ENCODE measurements around the gene MEF2A.

Gene MEF2A

DNA sequence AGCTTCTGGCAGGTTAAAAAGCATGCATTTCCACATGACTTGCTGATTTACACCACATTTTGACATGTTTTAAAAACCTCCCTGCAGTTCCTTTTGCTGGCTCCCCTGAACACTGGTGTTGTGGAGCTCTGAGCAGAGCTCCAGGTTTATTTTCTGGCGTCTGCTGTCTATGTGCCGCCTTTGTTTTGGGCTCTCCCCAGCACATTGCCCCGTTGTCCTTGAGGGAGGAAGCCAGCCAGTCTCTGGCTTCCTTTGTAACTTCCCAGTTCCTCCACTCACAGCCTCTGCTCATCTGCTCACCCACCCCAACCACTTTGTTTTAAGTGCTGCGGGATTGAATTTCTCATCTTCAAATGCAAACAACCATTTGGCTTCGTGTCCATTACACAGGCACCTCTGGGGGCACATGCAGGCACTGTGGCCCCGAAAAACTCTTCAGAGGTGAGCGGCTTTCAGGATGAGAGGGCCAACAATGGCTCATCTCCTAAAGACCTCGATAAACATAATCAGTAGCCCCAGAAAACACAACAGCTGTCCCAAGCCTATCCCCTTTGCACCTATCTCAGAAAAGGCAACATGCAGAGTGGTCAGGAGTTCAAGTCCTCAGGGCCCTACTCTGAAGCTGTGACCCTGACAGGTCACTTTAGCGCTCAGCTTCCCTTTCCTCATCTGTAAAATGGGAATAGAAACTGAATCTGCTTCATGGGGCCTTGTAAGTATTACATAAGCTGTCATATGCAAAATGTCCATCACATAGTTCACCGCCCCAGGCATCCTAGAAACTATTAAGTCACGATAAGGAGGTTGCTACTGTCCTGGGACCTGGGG is 1.3 kb upstream of the MEF2A start:
- DNase-seq (ENCODE audit: low spot score): peak; percentile 75

DNA sequence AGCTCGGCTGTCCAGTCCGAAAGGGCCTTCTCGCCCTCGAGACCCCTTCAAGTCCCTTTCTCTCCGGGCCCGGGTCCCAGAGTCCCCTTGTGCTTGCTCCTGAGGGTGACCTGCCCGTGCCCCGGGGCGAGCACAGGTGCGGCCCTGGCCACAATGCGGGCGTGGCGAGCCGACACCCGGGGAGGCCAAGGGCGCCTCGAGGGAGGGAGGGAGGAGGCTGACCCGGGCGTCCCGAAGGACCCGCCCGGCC is 810 bp upstream of the MEF2A start:
- DNase-seq (ENCODE audit: low spot score): no peak

DNA sequence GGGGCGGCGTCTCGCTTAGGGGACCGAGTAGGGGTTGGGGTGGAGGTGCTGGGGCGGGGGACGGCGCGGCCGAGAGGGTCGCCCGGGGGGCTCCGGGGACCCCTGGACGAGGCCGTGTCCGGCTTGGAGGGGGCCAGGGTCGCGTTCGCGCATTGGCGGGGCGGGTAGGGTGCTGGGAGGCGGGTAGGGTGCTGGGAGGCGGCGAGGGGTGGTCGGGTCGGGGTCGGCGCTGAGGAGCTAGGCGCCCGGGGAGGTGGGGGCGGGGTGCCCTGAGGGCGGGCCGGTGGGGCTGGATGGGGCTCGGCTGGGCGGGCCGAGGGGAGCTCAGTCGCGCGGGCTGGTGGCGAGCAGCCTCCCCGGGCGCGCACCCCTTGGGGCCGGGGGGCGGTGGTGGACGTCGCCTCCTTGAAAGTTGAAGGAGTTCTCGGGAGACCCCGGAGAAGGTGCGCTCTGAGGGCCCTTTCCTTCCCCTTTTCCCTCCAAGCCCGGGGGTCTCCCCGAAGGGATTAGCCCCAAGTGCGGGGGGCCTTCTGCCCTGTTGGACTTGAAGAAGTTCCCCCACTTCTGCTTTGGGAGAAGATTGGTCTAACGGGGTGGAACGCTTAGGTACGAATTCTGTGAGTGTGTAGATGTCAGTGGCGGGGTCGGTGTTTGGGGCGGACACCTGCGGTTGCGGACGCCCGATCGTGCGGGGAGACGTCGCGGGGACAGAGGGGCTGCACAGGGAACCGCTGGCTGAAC is 543 bp downstream of the MEF2A start:
- DNase-seq (ENCODE audit: low spot score): no peak

DNA sequence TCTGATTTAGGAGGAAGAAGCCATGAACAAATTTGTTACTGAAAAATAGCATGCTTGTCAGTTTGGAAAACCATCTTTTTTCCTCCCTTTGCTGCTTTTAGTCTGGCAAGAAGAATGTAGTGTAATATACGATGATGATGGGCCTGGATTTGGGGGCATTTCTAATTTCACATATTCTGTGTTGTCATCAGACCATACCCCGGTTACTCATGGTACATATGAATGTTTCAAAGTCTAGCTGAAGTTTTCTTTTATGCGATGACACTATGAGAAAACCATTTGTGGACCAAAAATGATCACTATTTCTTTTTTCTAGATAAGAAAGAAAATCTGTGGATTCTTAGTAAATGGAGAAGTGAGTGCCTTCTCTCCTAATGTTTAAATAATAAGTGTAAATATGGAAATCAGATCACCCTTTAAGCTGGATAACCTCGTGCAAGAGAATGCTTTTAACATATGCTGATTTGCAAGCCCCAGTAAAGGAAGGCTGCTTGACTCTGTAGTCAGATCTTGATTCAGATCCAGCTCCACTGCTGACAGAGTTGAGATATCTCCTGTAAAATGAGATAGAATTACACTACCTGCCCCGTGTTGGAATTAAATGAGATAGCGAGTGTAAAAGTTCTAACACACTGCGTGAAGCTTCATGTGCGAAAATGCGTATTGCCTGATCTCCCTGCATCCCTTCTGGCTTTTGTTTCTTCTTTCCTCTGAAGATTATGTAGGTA is 3.0 kb downstream of the MEF2A start:
- DNase-seq (ENCODE audit: low spot score): peak; percentile 32

DNA sequence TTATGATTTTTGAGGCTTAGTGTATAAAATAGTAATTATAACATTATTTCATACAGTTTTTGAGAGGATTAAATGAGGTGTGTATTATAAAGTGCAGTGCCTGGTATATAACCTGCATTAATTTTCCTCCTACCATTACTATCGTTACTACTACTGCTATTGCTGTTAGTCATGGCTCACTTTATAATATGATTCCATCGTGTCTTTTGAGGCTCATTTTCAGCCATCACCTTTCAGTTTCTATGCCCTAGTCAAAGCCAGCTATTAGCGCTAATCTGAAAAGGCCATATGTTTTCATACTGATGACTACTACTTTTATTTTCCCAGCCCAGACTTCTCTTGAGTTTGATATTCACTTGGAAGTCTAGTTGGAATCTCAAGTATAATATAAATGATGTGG is 5.5 kb downstream of the MEF2A start:
- DNase-seq (ENCODE audit: low spot score): no peak

DNA sequence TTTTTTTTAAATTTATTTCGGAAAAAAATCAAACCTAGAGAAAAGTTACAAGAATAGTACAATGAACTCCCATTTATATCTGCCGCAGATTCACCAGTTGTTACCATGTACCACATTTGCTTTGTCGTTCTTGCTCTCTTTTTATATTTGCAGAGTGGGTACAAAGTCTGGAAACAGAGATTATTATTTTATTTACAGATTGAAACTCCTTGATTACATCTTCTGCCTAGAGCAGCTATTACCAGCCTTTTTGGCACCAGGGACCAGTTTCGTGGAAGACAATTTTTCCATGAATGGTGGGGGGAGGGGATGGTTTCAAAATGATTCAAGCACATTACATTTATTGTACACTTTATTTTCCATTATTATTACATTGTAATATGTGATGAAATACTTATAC is 8.3 kb downstream of the MEF2A start:
- no peak for DNase-seq (ENCODE audit: low spot score)

DNA sequence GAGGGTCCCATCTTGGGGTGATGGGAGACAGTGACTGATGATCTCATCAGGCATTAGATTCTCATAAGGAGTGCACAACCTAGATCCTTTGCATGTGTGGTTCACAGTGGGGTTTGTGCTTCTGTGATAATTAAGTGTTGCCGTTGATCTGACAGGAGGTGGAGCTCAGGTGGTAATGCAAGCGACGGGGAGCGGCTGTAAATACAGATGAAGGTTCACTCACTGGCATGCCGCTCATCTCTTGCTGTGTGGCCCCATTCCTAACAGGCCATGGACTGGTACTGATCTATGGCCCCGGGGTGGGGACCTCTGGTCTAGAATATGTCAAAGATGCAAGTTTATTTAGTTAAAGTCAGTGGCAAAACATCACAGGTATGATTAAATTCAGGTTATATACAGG is 8.7 kb downstream of the MEF2A start:
- DNase-seq (ENCODE audit: low spot score): no peak

DNA sequence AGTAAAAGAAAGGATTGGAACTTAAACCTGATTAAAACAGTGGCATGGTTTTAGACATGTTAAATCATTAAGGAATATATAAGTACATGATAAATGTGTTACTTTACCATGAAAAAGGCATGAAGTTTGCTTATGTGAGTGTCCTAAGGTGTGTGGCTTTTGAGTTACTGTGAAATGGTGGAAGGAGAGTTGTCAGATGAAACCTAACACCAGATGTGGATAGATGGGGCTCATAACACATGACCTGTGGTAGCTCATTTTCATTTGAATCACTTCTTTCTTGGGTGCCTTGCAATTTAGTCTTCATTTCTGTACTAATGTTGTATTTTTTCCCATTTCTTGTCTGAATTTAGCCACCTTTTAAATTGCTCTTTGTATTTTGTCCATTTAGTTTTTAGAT is 13.0 kb downstream of the MEF2A start:
- no peak for DNase-seq (ENCODE audit: low spot score)

DNA sequence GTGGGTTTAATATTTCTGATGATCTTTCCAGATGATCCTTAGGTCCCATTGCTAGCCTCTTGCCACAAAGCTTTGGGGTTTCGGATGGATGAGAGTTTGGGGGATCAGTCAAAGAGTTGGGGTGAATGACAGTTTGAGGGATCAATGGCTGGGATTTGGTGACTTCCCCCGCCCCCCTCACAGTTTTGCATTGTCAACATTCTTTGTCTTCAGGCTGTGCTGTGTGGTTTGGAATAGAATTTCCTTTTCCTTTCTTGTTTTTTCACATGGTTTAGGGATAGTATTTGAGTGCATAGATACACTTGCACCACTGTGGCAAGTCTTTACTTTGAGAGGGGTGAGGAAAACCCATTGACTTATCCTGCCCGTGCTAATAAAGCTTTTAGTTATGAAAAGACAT is 14.3 kb downstream of the MEF2A start:
- DNase-seq (ENCODE audit: low spot score): no peak

DNA sequence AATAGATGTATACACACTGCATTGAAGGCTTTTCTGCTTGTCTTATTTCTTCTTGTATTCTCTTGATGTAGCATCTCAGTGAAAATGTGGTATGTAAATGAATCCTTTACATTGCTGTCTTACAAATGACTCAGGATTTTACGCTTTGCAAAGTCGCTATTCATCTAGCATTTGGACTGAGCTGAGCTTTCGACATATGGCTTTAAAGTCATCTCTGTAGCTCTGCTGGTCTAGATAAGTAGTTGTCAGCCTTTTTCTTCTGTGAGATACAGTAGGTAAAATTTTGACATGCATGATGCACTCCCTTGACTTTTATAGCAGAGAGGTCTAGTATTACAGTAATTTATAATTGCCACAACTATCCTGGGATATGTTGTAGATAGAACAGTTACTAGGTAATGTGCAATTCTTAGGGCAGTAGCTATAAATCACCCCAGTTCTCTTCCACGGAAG is 16.8 kb downstream of the MEF2A start:
- DNase-seq (ENCODE audit: low spot score): no peak

DNA sequence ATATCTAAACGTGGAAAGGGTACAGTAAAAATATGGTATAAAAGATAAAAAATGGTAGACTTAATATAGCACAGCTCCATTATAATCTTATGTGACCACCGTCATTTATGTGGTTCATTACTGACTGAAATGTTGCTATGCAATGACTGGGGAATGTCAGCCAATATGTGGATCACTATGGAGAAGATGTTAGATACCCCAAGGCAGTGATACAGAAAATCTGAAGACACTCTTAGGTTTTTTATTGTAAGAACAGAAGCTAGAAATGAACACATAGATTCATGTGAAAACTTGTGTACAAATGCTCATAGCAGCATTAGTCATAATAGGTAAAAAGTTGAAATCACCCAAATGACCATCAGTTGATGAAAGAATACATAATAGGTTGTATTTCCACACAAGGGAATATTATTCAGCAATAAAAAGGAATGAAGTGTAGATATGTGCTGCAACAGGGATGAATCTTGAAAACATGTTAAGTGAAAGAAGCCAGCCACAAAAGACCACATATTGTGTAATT is 18.4 kb downstream of the MEF2A start:
- no peak for DNase-seq (ENCODE audit: low spot score)

DNA sequence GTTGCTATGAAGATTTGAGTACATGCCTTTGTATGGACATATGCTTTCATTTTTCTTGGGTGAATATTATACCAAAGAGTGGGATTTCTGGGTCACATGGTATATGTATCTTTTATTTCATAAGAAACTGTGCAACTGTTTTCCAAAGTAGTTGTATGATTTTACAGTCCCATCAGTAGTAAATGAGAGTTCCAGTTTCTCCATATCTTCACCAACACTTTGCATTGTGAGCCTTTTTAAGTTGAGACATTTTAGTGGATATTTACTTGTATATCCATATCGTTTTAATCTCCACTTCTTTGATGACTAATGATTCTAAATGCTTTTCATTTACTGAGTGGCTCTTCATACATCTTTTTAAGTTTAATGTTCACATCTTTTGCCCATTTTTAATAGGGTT is 20.3 kb downstream of the MEF2A start:
- DNase-seq (ENCODE audit: low spot score): no peak

DNA sequence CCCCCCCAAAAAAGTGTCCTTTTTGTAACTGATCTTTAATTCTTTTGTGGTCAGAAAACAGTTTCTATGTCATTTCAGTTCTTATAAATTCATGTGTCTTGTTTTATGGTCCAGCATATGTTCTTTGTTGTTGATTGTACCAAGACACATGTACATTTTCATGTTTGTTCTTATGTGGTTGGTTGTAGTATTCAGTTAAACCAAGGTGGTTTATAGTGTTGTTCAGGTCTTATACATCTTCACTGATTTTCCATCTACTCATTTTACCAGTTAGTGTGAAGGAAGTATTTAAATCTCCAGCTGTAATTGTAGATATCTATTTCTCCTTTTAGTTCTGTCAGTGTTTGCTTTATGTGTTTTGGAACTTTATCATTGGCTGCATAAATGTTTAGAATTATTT is 24.0 kb downstream of the MEF2A start:
- DNase-seq (ENCODE audit: low spot score): no peak

DNA sequence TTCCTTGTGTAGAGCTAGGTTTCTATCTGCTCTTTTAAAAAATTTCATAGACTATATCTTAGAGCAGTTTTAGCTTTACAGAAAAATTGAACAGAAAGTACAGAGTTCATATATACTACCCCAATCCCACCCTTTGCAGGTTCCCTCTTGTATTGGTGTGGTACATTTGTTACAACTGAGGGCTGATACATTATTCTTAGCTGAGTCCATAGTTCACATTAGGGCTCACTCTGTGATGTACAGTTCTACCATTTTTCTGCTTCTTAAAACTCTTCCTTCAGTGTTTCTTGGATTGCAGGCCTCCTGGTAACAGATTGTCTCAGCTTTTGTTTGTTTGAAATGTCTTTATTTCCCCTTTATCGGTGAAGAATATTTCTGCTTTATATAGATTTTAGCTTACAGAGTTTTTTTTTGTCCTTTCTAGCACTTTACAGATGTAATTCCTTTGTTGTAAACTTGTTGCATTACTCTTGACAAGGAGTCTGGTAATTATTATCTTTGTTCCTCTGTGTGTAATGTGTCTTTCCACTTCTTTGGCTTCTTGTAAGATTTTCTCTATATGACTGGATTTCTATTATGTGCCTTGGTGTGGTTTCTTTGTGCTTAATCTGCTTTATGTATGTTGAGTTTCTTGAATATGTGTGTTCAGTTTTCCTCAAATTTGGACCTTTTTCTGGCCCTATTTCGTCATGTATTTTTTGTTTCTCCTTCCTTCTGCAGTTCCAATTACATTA is 25.3 kb downstream of the MEF2A start:
- DNase-seq (ENCODE audit: low spot score): no peak

DNA sequence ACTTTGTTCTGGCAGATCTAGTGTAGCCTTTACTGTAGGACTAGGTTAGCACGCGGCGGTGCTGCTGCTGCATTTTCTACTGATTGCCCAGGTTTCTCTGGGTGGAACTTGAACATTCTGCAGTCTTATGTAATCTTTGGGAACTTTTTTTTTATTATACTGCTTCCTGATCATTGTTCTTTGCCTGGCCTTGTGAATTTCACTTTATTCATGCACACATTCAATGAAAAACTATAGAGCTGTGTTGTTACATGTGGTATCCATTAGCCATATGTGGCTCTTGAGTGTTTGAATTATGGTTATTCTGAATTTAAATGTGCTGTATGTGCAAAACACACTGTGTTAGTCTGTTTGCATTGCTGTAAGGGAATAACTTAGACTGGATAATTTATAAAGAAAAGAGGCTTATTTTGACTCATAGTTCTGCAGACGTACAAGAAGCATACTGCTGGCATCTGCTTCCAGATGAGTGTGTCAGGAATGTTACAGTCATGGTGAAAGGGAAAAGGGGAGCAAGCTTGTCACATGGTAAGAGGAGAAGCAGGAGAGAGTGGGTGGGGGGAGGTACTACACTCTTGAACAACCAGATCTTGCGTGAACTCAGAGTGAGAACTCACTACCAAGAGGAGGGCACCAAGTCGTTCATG is 26.5 kb downstream of the MEF2A start:
- no peak for DNase-seq (ENCODE audit: low spot score)

DNA sequence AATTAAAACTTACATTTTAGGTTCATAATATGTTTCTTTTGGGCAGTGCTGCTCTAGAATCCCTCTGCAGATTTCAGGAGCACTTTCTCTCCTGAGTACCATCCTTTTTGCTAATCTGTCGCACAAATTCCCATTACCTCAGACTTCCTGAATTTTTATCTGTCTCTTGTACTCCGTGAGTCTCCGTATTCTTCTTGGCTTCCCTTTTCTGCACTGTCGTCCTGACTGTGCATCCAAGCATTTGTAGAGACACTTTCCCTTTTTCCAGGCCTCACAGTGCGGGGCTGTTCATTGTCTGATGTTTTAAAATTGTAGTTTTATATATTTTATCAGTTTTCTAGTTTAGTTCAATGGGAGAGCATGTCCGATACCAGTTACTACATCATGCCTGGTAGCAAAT is 27.3 kb downstream of the MEF2A start:
- DNase-seq (ENCODE audit: low spot score): no peak

DNA sequence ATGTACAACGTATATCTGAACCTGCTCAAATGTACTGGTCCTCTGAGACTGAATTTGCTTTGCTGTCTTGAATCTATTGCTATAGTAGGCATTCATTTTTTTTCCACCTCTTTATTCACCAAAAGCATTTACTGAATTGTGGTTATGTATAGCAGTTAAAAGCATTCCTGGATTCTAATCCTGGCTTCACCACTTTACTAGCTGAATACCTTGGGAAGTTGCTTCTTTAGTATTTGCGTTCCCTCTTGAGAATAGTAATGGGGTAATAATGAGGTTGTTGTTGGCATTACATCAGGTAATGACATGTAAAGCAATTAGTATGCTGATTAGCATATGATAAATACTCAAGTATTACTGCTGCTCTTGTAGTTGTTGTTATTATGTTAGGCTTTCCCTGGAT is 29.1 kb downstream of the MEF2A start:
- no peak for DNase-seq (ENCODE audit: low spot score)

DNA sequence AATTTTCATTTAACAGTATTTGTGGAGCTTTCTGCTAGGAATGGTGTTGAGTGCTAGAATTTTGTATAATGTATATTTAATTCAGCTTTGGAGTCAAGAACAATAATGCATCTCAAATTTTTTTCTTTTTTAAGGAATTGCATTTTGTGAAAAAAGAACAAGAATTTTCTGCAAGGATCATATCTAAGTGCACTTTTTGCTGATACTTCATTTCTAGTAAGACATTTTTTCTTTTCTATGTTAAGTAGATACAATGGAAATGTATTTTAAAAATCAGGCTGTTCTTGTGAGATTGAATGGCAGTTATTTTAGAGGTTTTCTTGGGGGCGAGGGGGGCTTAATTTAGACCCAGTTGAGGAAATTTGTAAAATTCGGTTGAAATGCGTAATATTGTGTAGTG is 32.5 kb downstream of the MEF2A start:
- DNase-seq (ENCODE audit: low spot score): no peak

DNA sequence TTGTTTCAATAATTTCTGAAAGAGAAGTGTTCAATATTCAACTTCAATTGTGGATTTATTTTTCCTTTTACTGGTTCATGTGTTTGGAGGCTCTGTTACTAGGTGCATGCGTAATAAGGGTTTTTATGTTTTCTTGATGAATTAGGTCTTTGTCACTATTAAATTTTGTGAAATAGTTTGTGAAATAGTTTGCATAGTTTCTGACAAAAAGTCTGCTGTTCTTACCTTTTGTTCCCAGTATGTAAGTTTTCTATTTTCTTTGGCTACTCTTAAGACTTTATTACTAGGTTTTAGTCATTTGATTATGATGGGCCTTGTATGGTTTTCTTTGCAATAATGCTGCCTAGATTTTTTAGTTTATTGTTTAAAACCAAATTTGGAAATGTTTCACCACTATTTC is 38.0 kb downstream of the MEF2A start:
- no peak for DNase-seq (ENCODE audit: low spot score)

DNA sequence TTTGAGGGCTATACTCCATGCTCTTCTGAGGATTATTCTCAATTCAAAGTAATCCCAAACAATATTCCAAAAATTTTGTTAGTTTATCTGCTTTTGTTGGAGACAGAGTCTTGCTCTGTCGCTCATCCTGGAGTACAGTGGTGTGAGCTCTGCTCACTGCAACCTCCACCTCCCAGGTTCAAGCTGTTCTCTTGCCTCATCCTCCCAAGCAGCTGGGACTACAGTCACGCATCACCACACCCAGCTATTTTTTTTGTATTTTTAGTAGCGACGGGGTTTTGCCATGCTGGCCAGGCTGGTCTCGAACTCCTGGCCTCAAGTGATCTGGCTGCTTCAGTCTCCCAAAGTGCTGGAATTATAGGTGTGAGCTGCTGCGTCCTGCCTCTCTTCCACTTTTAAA is 39.1 kb downstream of the MEF2A start:
- no peak for DNase-seq (ENCODE audit: low spot score)

DNA sequence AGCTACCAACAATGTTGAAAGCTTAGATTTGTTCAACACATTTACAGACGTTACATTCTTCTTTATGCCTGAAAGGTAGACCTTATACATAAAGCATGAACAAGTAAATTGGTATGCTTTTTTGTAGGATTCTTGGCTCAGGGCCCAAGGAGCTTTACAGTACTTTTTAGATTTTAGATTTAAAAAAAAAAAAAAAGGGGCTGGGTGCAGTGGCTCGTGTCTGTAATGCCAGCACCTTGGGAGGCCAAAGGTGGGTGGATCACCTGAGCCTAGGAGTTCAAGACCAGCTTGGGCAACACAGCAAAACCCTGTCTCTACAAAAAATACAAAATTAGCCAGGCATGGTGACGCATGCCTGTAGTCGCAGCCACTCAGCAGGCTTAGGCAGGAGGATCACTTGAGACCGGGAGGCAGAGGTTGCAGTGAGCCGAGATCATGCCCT is 39.7 kb downstream of the MEF2A start:
- DNase-seq (ENCODE audit: low spot score): no peak

DNA sequence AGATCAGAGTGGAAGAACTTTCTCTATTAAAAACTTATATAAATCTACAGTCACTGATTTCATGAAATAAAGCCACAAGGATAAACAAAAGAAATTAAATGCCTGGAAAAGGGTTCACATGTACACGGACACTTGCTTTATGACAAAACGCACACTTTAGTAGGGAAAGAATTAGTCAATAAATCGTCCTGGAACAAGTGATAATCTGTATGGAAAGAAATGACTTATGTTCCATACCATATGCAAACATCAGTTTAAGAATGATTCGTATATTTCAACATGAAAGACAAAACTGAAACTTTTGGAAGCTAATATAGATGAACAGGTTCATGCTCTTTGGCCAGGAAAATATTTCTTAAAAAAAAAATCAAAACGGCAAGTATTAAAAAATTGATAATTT is 40.2 kb downstream of the MEF2A start:
- no peak for DNase-seq (ENCODE audit: low spot score)
